SH-SY5Y (cell line): Measurements from ENCODE around the gene C2CD4C.

Experiments
- GATA2 ChIP-seq: IDR thresholded peaks from 2 replicates; pipeline ENCODE4 v1.6.1; 2011; ENCODE audit warnings: mild to moderate bottlenecking, low read depth, low read length
- GATA3 ChIP-seq: IDR thresholded peaks from 2 replicates; pipeline ENCODE4 v1.6.1; 2011; ENCODE audit warnings: low read depth, mild to moderate bottlenecking, low read length, moderate library complexity

- TF ChIP-seq GATA2: no peak
- no peak for TF ChIP-seq GATA3
These were observed 16.1 kb upstream of the C2CD4C start for GRCh38 chr19:425056-425455.
